HPDE6-E6E7 (cell line): ENCODE measurements around the gene MAP3K4.
A peak's percentile ranks its signal among the peaks of the same experiment; 100 is the strongest.

Experiments used
- DNase-seq: peaks from one replicate; pipeline ENCODE4 v3.0.0; 2011; ENCODE audit warnings: missing footprints; ENCODE audit errors: extremely low spot score

MAP3K4 gene

GRCh38 chr6:161125591-161125990 lies 134.0 kb downstream of the MAP3K4 start:
- no peak for DNase-seq

- DNase-seq = no peak
These were observed 135.6 kb downstream of the MAP3K4 start for GRCh38 chr6:161127071-161127740.

DNA sequence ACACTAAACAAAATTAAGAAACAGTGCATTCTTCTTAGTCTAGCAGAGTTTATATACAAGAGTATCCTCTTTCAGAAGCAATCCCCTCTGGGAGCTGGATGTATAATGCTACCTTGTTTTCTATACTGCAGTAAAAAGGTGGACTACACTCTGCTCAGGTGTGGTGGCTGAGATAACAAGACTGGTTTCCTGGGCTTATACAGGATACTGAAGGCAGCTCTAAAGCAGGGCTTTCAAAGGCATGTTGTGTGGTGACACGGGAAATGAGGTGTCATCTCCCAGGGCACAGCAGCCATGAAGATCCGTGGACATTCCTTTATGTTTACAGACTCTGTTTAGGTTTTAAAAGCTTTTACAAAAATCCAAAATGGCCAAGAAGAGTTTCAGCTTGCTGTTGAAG lies 136.7 kb downstream of the MAP3K4 start:
- DNase-seq = no peak

DNA sequence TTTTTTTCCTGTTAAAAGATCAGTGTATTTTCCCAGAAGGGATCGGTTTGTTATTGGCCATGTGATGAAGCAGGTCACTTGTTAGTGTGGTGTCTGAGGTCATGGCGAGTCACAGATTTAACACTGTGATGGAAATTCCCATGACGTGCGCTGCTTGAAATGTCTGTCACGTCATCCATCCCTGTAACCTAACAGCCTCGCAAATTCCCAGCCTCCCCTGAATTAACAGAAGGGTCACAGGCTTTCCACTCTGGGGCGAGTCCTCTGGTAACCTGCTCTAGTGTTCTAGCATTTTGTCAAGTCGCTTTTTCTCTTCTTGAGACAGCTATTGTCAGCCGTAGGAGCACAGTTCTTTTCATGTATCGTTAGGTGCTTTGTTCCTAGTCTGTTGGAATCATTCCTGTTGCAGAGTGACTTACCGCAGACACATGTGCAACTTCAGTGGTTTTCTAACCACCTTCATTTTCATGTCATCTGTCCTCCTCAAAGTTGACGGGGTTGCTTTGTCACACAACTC lies 137.2 kb downstream of the MAP3K4 start:
- DNase-seq = no peak

DNA sequence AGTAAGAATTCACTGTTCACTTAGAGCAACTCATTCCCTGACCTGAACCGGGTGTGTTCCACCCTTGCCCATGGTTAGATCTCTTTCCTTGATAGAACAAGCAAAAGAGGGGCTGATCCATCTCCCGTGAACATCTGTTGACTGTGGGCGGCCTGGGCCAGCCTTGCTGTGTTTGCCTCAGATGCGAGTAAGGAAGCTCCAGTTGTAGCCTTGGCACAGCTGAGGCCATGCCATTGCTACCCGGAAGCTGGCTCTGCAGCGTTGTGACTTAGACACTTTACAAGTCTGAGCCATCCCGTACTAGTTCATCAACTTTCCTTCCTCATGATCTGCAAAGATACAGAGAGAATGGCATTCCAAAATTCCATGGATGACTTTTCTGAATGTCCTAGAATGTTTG lies 139.0 kb downstream of the MAP3K4 start:
- DNase-seq = no peak

DNA sequence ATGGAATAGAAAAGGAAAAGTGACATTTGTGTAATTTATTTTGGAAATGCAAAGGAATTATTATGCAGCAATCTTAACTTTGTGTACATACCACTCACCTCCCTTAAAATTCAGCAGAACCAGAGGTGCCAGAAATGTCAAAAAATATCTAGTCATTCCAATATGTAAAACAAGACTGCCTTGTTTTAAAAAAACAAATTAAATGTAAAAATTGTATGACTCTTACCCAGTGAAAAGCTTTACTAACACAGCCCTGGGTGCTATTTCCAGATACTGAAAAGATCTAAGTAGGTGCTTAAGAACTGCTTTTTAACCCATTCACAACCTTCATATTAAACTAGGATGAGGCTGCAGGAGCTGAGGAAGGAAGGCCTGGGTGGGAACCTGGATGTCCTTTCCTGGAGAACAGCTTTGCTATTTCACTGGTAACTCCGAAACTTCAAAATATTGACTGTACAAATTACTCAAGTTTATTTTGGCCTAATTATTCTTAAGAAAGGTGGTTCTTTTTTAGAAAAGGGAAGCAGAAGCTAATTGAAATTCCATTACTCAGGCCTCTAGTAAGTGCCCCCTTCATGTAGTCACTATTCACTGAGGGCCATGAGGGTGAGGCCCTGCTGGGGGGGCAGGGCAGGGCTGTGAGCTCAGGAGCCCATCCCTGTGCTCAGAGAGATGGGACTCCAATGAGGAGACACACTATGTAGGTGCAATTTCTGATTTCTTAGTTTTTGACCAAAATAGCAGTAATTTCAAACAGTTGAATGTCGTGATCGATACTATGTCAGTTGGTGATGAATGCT lies 139.6 kb downstream of the MAP3K4 start:
- no peak for DNase-seq

- DNase-seq = no peak
These were observed 140.8 kb downstream of the MAP3K4 start for GRCh38 chr6:161132384-161132783.

GRCh38 chr6:161133963-161134362 lies 142.4 kb downstream of the MAP3K4 start:
- DNase-seq = no peak

- DNase-seq = no peak
These were observed 143.2 kb downstream of the MAP3K4 start for GRCh38 chr6:161134550-161135298.

- DNase-seq = no peak
These were observed 144.4 kb downstream of the MAP3K4 start for GRCh38 chr6:161135695-161136591.

GRCh38 chr6:161136655-161137054 lies 145.1 kb downstream of the MAP3K4 start:
- DNase-seq = no peak

DNA sequence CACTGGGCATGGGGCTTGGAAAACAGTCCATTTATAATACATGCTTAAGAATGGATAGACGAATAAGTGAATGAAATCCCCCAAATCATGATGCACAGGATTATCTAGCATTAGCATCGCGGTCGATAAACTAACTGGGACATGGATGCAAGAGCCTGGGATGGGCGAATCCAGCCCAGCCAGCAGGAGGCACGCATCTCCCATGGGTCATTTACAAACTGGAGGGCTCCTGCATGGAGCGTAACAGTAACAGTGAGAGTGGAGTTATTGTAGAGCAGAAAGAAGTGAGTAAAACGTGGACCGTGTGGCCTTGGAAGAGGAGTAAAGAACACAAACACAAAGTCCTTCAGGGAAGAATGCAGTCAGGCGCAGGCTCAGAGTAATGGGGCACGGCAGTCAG lies 145.8 kb downstream of the MAP3K4 start:
- DNase-seq = no peak

DNA sequence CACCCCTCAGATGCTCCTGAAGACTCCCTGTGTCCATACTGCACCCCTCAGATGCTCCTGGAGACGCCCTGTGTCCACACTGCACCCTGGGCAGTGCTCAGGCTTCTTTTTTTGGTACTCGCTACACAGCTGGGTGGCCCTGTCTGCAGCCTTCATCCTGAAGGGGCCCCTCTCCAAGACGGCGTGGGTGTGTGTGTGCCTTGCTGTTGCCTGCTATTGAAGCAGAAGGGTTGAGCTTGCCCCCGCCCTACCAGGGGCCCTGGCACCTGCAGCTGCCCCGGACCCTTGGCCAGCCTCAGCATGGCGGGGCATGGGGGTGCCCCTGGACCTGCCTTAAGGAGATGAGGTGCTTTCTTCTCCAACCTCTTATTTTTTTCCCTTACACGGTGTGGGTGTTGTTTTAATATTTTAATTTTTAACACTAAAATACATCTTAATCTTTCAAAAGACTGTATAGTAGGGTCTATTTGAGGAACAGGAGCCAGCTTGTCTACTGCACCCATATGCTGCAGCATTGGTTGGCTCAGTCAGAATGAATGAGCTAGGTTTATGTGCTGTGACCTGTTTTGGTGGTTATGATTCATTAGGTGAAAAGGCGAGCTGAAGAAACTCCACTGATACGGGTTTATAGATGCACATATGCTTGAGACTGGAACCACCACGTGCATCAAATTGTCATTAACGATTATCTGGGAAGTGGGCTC lies 146.4 kb downstream of the MAP3K4 start:
- peak; percentile 76 for DNase-seq

GRCh38 chr6:161138543-161139303 lies 147.2 kb downstream of the MAP3K4 start:
- DNase-seq = no peak

- DNase-seq = no peak
These were observed 147.8 kb downstream of the MAP3K4 start for GRCh38 chr6:161139304-161139765.

GRCh38 chr6:161139766-161140553 lies 148.4 kb downstream of the MAP3K4 start:
- DNase-seq = no peak

- no peak for DNase-seq
These were observed 148.9 kb downstream of the MAP3K4 start for GRCh38 chr6:161140554-161140875.

DNA sequence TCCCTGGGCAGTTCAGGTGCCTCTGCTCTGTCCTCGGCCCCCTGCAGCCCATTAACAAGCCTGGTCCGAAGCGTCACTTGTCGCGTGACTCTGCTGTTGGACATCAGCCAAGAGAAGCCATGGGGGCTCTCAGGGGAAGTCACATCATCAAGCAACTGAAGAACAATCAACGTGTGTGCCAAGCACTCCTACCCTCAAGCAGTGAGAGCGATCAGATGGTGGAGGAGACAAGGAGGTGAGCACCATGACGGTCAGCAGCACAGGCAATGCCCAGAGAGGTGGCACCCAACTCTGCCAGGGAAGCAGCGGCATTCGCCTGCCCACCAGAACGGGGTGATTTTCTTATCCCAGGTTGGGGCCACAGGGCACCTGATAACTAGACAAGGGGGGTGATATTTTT lies 149.6 kb downstream of the MAP3K4 start:
- no peak for DNase-seq

DNA sequence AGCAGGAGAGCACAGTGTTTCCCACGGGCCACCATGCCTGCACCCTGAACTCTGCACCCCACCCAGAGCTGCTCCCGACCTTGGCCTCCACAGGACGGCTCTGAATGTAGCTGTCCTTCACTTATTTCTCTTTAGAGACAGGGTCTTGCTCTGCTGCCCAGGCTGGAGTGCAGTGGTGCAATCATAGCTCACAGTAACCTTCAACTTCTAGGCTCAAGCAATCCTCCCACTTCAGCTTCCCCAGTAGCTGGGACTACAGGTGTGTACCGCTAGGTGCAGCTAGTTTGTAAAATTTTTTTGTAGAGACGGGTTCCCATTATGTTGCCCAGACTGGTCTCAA lies 151.4 kb downstream of the MAP3K4 start:
- DNase-seq = no peak
